MG63 (cell line): ENCODE data around the gene PRAMEF13. TPM values are rescaled to one million over a fixed set of nuclear protein-coding genes. Genes with fewer than 3 reads are reported as not detected.
"Not testable (repeated sequence)": the region's sequence is repeated elsewhere in the genome, so short reads cannot be mapped to it uniquely, and the experiment has no call there.

Experiments
- DNase-seq: peaks from one replicate; pipeline ENCODE4 v3.0.0-alpha.2; 2020
- H3K27me3 ChIP-seq: fragments of 250-450 bp; sonication (Bioruptor Pico); 2 replicates; pipeline ENCODE4 v1.5.1; 2020; ENCODE audit warnings: mild to moderate bottlenecking, moderate library complexity
- H3K36me3 ChIP-seq: fragments of 250-450 bp; sonication (Bioruptor Pico); 2 replicates; pipeline ENCODE4 v1.5.1; 2020; ENCODE audit warnings: mild to moderate bottlenecking, moderate library complexity
- H3K4me3 ChIP-seq: fragments of 250-450 bp; sonication (Bioruptor Pico); 2 replicates; pipeline ENCODE4 v1.5.1; 2020; ENCODE audit warnings: mild to moderate bottlenecking, moderate library complexity
- H3K9me3 ChIP-seq: fragments of 250-450 bp; sonication (Bioruptor Pico); 2 replicates; pipeline ENCODE4 v1.5.1; 2020; ENCODE audit warnings: mild to moderate bottlenecking, moderate library complexity
- total RNA-seq: library from RNA; depleted of rRNA; stranded (reverse); fragments of >200 nt; shearing (Covaris generic); gene quantifications from 2 replicates; pipeline ENCODE4 v1.2.3, GENCODE V29; 2014; ENCODE audit warnings: low replicate concordance; rRNA removed

The PRAMEF13 gene
- total RNA-seq, 1 experiment from 2014 or later: not detected

- Histone ChIP-seq H3K27me3 (peaks cover 4% of the 10 kb centered on the region; the same call in 1 of the 2 replicates), H3K36me3 (no peaks in the 10 kb centered on the region), H3K9me3 (no peaks in the 10 kb centered on the region), H3K4me3 (no peak overlapping the region)
- no peak for DNase-seq
These were observed 23.4 kb upstream of the PRAMEF13 start for GRCh38 chr1:13224480-13225060.

- H3K4me3 ChIP-seq, H3K36me3 ChIP-seq, H3K27me3 ChIP-seq, H3K9me3 ChIP-seq, DNase-seq: not testable (repeated sequence)
These were observed 21.6 kb upstream of the PRAMEF13 start for GRCh38 chr1:13222788-13223187.

DNA sequence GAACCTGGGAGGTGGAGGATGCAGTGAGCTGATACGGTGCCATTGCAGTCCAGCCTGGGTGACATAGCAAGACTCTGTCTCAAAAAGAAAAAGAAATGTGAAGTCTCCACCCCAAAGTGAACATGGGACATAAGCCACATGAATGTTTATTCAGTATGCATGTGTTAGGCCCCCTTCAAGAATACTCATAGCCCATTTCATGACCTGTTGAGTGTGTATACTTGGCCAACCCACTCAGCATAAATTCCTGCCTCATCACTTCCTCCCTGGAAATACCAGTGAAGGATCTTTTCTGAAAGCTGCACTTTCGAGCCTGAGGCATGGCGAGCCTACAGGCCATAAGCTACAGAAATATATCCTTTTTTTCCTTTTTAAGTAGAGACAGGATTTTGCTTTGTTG, 18.0 kb upstream of the PRAMEF13 start:
- not testable (repeated sequence) for H3K9me3 ChIP-seq, H3K4me3 ChIP-seq, H3K36me3 ChIP-seq, H3K27me3 ChIP-seq, DNase-seq

DNA sequence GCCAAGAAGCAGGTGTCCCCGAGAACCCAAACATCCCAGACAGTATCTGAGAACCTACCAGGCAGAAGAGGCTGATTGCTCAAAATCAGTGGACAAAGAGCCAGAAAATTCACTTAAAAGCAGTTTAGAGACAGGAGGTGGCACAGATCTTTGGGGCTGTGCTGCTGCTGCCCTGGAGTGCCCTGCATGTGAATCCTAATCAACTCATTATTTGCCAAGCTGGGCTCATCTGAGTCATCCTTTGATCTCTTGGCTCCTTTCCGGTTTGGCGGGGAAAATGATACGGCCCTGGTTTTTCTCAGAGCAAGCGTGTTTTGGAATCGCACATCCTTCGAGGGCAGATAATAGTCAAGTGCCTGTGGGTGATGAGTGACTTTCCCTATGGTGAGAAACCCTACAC, 15.4 kb upstream of the PRAMEF13 start:
- H3K36me3 ChIP-seq, DNase-seq, H3K4me3 ChIP-seq, H3K9me3 ChIP-seq, H3K27me3 ChIP-seq: not testable (repeated sequence)

DNA sequence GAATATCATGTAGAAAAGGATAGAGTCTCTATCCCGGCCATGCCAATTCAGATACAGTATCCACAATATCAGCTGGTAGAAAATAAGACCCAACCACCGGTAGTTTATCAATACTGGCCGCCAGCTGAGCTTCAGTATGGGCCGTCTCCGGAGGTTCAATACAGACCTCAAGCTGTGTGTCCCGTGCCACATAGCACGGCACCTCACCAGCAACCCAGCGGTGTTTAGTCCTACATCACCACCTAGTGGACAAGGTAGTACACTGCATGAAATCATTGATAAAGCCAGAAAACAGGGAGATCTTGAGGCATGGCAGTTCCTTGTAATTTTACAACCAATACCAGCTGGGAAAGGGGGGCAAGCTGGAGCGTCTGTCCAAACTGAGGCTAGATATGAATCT, 7.5 kb upstream of the PRAMEF13 start:
- not testable (repeated sequence) for H3K27me3 ChIP-seq, H3K4me3 ChIP-seq, H3K36me3 ChIP-seq, DNase-seq, H3K9me3 ChIP-seq

DNA sequence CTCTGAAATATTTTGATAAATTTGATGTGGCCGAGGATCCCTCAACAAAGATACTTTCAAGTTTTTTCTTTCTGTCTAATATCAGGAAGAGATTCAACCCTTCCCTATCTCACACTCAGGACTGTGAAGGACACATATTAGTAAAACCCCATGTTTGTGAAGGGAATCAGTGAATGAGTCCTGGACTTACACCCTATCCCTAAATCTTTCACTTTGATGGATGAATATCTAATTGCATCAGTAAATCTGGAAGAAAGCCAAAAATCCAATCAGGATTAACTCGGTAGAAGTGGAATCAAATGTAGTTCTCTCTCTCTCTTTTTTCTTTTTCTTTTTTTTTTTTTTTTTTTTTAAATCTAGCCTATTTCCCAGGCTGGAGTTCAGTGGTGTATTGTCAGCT, 29.7 kb downstream of the PRAMEF13 start, which contains the start of gene PRAMEF9:
Gene PRAMEF9 (plus strand): TSS at position 301 of the 400 bp plus-strand sequence. CDS start 3,433 bp downstream, outside the sequence.
- not testable (repeated sequence) for H3K27me3 ChIP-seq, H3K36me3 ChIP-seq, H3K4me3 ChIP-seq, H3K9me3 ChIP-seq, DNase-seq

GRCh38 chr1:13165531-13165930, 35.7 kb downstream of the PRAMEF13 start, which contains the start of gene HNRNPCL4:
HNRNPCL4 (minus strand) TSS chr1:13165631; CDS start chr1:13165467, 164 bp downstream.
- not testable (repeated sequence) for H3K9me3 ChIP-seq, H3K27me3 ChIP-seq, H3K4me3 ChIP-seq, H3K36me3 ChIP-seq, DNase-seq

DNA sequence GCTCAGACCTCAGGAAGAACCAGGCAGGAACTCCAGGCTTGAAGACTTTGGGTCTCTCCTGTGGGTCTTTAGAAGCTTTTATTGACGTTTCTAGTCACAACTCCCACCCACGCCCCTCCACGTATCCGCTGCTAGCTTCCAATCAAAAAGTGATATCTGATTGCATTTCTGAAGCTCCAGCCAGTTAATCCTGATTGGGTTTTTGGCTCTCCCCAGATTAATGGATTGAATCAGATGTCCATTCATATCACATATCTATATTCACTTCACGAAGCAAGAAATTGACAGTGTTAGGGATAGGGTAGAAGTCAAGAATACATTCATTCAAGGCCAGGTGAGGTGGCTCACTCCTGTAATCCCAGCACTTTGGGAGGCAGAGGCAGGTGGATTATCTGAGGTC, 45.3 kb downstream of the PRAMEF13 start, which contains the start of gene PRAMEF26:
Gene PRAMEF26 (minus strand): TSS at position 101 of the 400 bp plus-strand sequence. CDS start 2,914 bp downstream, outside the sequence.
- H3K27me3 ChIP-seq: not testable (repeated sequence)

More for the DNA sequence above, 45.3 kb downstream of the PRAMEF13 start, which contains the start of gene PRAMEF26:
- not testable (repeated sequence) for DNase-seq, H3K9me3 ChIP-seq, H3K36me3 ChIP-seq, H3K4me3 ChIP-seq

Other genes with a start within 250 kb of the PRAMEF13 start
- gene PRAMEF27, start 144.8 kb downstream of the PRAMEF13 start, total RNA-seq: not detected in 2 replicates
- not detected in 2 replicates for gene HNRNPCL3, start 140.6 kb downstream of the PRAMEF13 start, total RNA-seq
- not detected in 2 replicates for gene PRAMEF25, start 130.6 kb downstream of the PRAMEF13 start, total RNA-seq
- not detected in 2 replicates for gene HNRNPCL2, start 84.6 kb downstream of the PRAMEF13 start, total RNA-seq
- gene PRAMEF26, start 45.4 kb downstream of the PRAMEF13 start, total RNA-seq: not detected in 2 replicates
- gene HNRNPCL4, start 35.8 kb downstream of the PRAMEF13 start, total RNA-seq: not detected in 2 replicates
- not detected in 2 replicates for gene PRAMEF9, start 29.6 kb downstream of the PRAMEF13 start, total RNA-seq
- not detected in 2 replicates for gene PRAMEF18, start 24.7 kb upstream of the PRAMEF13 start, total RNA-seq
- gene PRAMEF5, start 52.8 kb upstream of the PRAMEF13 start, total RNA-seq: not detected in 2 replicates
- gene PRAMEF8, start 83.7 kb upstream of the PRAMEF13 start, total RNA-seq: not detected in 2 replicates
- not detected in 2 replicates for gene PRAMEF33, start 102.1 kb upstream of the PRAMEF13 start, total RNA-seq
- gene PRAMEF15, start 114.2 kb upstream of the PRAMEF13 start, total RNA-seq: not detected in 2 replicates
- gene PRAMEF14, start 145.7 kb upstream of the PRAMEF13 start, total RNA-seq: not detected in 2 replicates
- not detected in 2 replicates for gene PRAMEF19, start 170.5 kb upstream of the PRAMEF13 start, total RNA-seq
- not detected in 2 replicates for gene PRAMEF17, start 188.2 kb upstream of the PRAMEF13 start, total RNA-seq
- not detected in 2 replicates for gene PRAMEF20, start 209.0 kb upstream of the PRAMEF13 start, total RNA-seq